Cardiac muscle cell (in vitro differentiated cells and primary cell): Measurements from ENCODE around the gene FRMD4B. TPM values are rescaled to one million over a fixed set of nuclear protein-coding genes. Genes with fewer than 3 reads are reported as not detected.

ENCODE experiments used
- DNase-seq, 2 donors: peaks; one replicate each; pipeline versions ENCODE4 v3.0.0 to v3.0.0-alpha.2; 2010 to 2017; ENCODE audit warnings: low read depth in 1 of 2, low spot score in 1 of 2
- H3K27ac ChIP-seq: fragments of 200-600 bp; sonication (generic); 2 replicates; pipeline ENCODE4 v1.5.1; 2016
- H3K27me3 ChIP-seq: fragments of 200-600 bp; sonication (generic); 2 replicates; pipeline ENCODE4 v1.6.0; 2016; ENCODE audit warnings: control low read depth
- H3K36me3 ChIP-seq: fragments of 200-600 bp; sonication (generic); 2 replicates; pipeline ENCODE4 v1.5.1; 2016; ENCODE audit warnings: control low read depth
- H3K4me1 ChIP-seq: fragments of 200-600 bp; sonication (generic); 2 replicates; pipeline ENCODE4 v1.8.1; 2017; ENCODE audit warnings: low read depth, mild to moderate bottlenecking, mixed run types
- H3K4me3 ChIP-seq: fragments of 200-600 bp; sonication (generic); 2 replicates; pipeline ENCODE4 v1.5.1; 2016; ENCODE audit warnings: mild to moderate bottlenecking
- H3K9me3 ChIP-seq: fragments of 200-600 bp; sonication (generic); 2 replicates; pipeline ENCODE4 v1.5.1; 2017; ENCODE audit warnings: low read depth, mild to moderate bottlenecking, control low read depth
- CTCF ChIP-seq: IDR thresholded peaks from 2 replicates; pipeline ENCODE4 v1.5.1; 2012; ENCODE audit warnings: low read depth, mild to moderate bottlenecking, low read length
- polyA plus RNA-seq: library from polyadenylated mRNA; unstranded; fragments of >200 nt; fragmentation: Nextera tagmentation; extraction: Ambion mirVana; gene quantifications from 2 replicates; pipeline ENCODE4 v1.2.1, GENCODE V29; 2016
- total RNA-seq: library from RNA; depleted of rRNA; stranded (reverse); fragments of >200 nt; gene quantifications from 2 replicates; pipeline ENCODE4 v1.2.3, GENCODE V29; 2016

FRMD4B gene
- total and polyA plus RNA-seq, 2 experiments from 2014 or later = 38.6 to 78.7 TPM

GRCh38 chr3:69353088-69353478 lies 32.8 kb downstream of the FRMD4B start:
- no peaks in the 10 kb centered on the region for H3K9me3 ChIP-seq
- no peak overlapping the region for H3K4me3 ChIP-seq
- H3K27me3 ChIP-seq = no peaks in the 10 kb centered on the region
- H3K27ac ChIP-seq = no peak overlapping the region
- DNase-seq = no peak
- no peak for TF ChIP-seq CTCF
- no peaks in the 10 kb centered on the region for H3K4me1 ChIP-seq
- no peaks in the 10 kb centered on the region for H3K36me3 ChIP-seq

- no peak for DNase-seq
- Histone ChIP-seq H3K4me3 (no peak overlapping the region), H3K27ac (no peak overlapping the region), H3K4me1 (no peaks in the 10 kb centered on the region), H3K36me3 (no peaks in the 10 kb centered on the region), H3K27me3 (no peaks in the 10 kb centered on the region), H3K9me3 (no peaks in the 10 kb centered on the region)
- TF ChIP-seq CTCF = no peak
Measured at GRCh38 chr3:69352305-69353087, 33.4 kb downstream of the FRMD4B start.

- TF ChIP-seq CTCF = no peak
- DNase-seq = no peak
Measured at GRCh38 chr3:69343875-69344274, 42.0 kb downstream of the FRMD4B start.

GRCh38 chr3:69342074-69342473 lies 43.8 kb downstream of the FRMD4B start:
- Histone ChIP-seq H3K36me3 (no peaks in the 10 kb centered on the region), H3K9me3 (no peaks in the 10 kb centered on the region), H3K4me1 (no peaks in the 10 kb centered on the region), H3K27me3 (no peaks in the 10 kb centered on the region), H3K27ac (no peak overlapping the region), H3K4me3 (no peak overlapping the region)
- no peak for DNase-seq
- no peak for TF ChIP-seq CTCF

More at GRCh38 chr3:69343875-69344274, 42.0 kb downstream of the FRMD4B start:
- no peaks in the 10 kb centered on the region for H3K9me3 ChIP-seq
- no peaks in the 10 kb centered on the region for H3K27me3 ChIP-seq
- no peak overlapping the region for H3K27ac ChIP-seq
- no peak overlapping the region for H3K4me3 ChIP-seq
- H3K4me1 ChIP-seq = no peaks in the 10 kb centered on the region
- no peaks in the 10 kb centered on the region for H3K36me3 ChIP-seq

GRCh38 chr3:69339760-69340159 lies 46.1 kb downstream of the FRMD4B start:
- H3K9me3 ChIP-seq = no peaks in the 10 kb centered on the region
- no peak overlapping the region for H3K27ac ChIP-seq
- H3K4me3 ChIP-seq = no peak overlapping the region
- no peak for TF ChIP-seq CTCF
- no peaks in the 10 kb centered on the region for H3K27me3 ChIP-seq
- no peaks in the 10 kb centered on the region for H3K36me3 ChIP-seq
- H3K4me1 ChIP-seq = no peaks in the 10 kb centered on the region
- no peak for DNase-seq
